ENCODE data around the gene HEATR5B. TPM values are rescaled to one million over a fixed set of nuclear protein-coding genes. Genes with fewer than 3 reads are reported as not detected.

HEATR5B gene
- total RNA-seq, 2 donors from 2014 or later, result 21.0 to 35.6 TPM

GRCh38 chr2:37070931-37071330, 13.2 kb downstream of the HEATR5B start:
- DNase-seq (ENCODE audit: low spot score), result no peak
- no peak for TF ChIP-seq CTCF (IDR thresholded peaks at IDR 0.05)
- no peak for ATAC-seq (ENCODE audit: insufficient number of reproducible peaks, low FRiP score, low read depth)
- Histone ChIP-seq H3K4me3 (no peak overlapping the region), H3K27ac (no peak overlapping the region), H3K27me3 (replicated peaks; ENCODE audit: insufficient read depth) (no peaks in the 10 kb centered on the region), H3K36me3 (peaks cover 22% of the 10 kb centered on the region), H3K9me3 (no peaks in the 10 kb centered on the region), H3K4me1 (ENCODE audit: control insufficient read depth in 1 of 2, low read depth in 2 of 2) (no peaks in the 10 kb centered on the region)

- TF ChIP-seq CTCF (IDR thresholded peaks at IDR 0.05), result no peak
- H3K36me3 ChIP-seq, result peaks cover 29% of the 10 kb centered on the region
These were observed 15.5 kb downstream of the HEATR5B start for GRCh38 chr2:37068686-37069085.

GRCh38 chr2:37061776-37062175, 22.4 kb downstream of the HEATR5B start:
- H3K36me3 ChIP-seq, result peaks cover 19% of the 10 kb centered on the region
- H3K27me3 ChIP-seq (replicated peaks; ENCODE audit: insufficient read depth), result no peaks in the 10 kb centered on the region
- no peak for TF ChIP-seq CTCF (IDR thresholded peaks at IDR 0.05)
- H3K27ac ChIP-seq, result no peak overlapping the region
- no peak for ATAC-seq (ENCODE audit: insufficient number of reproducible peaks, low FRiP score, low read depth)
- no peaks in the 10 kb centered on the region for H3K9me3 ChIP-seq
- no peaks in the 10 kb centered on the region for H3K4me1 ChIP-seq (ENCODE audit: control insufficient read depth in 1 of 2, low read depth in 2 of 2)
- DNase-seq (ENCODE audit: low spot score), result no peak
- no peak overlapping the region for H3K4me3 ChIP-seq

More at GRCh38 chr2:37068686-37069085, 15.5 kb downstream of the HEATR5B start:
- no peak overlapping the region for H3K27ac ChIP-seq
- ATAC-seq (ENCODE audit: insufficient number of reproducible peaks, low FRiP score, low read depth), result no peak
- no peaks in the 10 kb centered on the region for H3K27me3 ChIP-seq (replicated peaks; ENCODE audit: insufficient read depth)
- no peaks in the 10 kb centered on the region for H3K4me1 ChIP-seq (ENCODE audit: control insufficient read depth in 1 of 2, low read depth in 2 of 2)
- H3K4me3 ChIP-seq, result no peak overlapping the region
- no peak for DNase-seq (ENCODE audit: low spot score)
- no peaks in the 10 kb centered on the region for H3K9me3 ChIP-seq

GRCh38 chr2:37061013-37061711, 23.0 kb downstream of the HEATR5B start:
- no peak for DNase-seq (ENCODE audit: low spot score)
- Histone ChIP-seq H3K9me3 (no peaks in the 10 kb centered on the region), H3K27ac (no peak overlapping the region), H3K27me3 (replicated peaks; ENCODE audit: insufficient read depth) (no peaks in the 10 kb centered on the region), H3K4me3 (no peak overlapping the region), H3K4me1 (ENCODE audit: control insufficient read depth in 1 of 2, low read depth in 2 of 2) (no peaks in the 10 kb centered on the region), H3K36me3 (peaks cover 23% of the 10 kb centered on the region)
- no peak for TF ChIP-seq CTCF (IDR thresholded peaks at IDR 0.05)
- ATAC-seq (ENCODE audit: insufficient number of reproducible peaks, low FRiP score, low read depth), result no peak

- H3K4me1 ChIP-seq (ENCODE audit: control insufficient read depth in 1 of 2, low read depth in 2 of 2), result no peaks in the 10 kb centered on the region
- no peak for TF ChIP-seq CTCF (IDR thresholded peaks at IDR 0.05)
- no peak overlapping the region for H3K27ac ChIP-seq
- peaks cover 28% of the 10 kb centered on the region for H3K36me3 ChIP-seq
- no peak for ATAC-seq (ENCODE audit: insufficient number of reproducible peaks, low FRiP score, low read depth)
- H3K9me3 ChIP-seq, result no peaks in the 10 kb centered on the region
- no peaks in the 10 kb centered on the region for H3K27me3 ChIP-seq (replicated peaks; ENCODE audit: insufficient read depth)
- no peak for DNase-seq (ENCODE audit: low spot score)
- no peak overlapping the region for H3K4me3 ChIP-seq
These were observed 23.7 kb downstream of the HEATR5B start for GRCh38 chr2:37060446-37060845.
